ENCODE data around the gene HOXB9. TPM values are rescaled to one million over a fixed set of nuclear protein-coding genes. Genes with fewer than 3 reads are reported as not detected.

The HOXB9 gene
- total and polyA plus RNA-seq, 2 of the 13 experiments (the other 11 are each of a cell fraction or from before 2014, with no cell fraction given) = not detected

- TF ChIP-seq HNF4G (IDR thresholded peaks at IDR 0.05; ENCODE audit: borderline replicate concordance, low read depth, low read length) = no peak
- TF ChIP-seq HNF4G (CRISPR knock-in tag; IDR thresholded peaks at IDR 0.05; ENCODE audit: borderline replicate concordance, low read depth) = no peak
- no peak; the same call in 1 of the 2 replicates for TF ChIP-seq MED1 (CRISPR knock-in tag; IDR thresholded peaks at IDR 0.05)
- TF ChIP-seq KMT2A (CRISPR knock-in tag; IDR thresholded peaks at IDR 0.05) = no peak
- TF ChIP-seq ZNF317 (CRISPR knock-in tag; IDR thresholded peaks at IDR 0.05) = no peak
- no peak for TF ChIP-seq MIER3 (CRISPR knock-in tag; IDR thresholded peaks at IDR 0.05; ENCODE audit: borderline replicate concordance)
- TF ChIP-seq MED13 (CRISPR knock-in tag; IDR thresholded peaks at IDR 0.05) = no peak
- no peak for TF ChIP-seq ZNF121 (CRISPR knock-in tag; IDR thresholded peaks at IDR 0.05)
- no peak for TF ChIP-seq RFXAP (CRISPR knock-in tag; IDR thresholded peaks at IDR 0.05; ENCODE audit: borderline replicate concordance)
- TF ChIP-seq MTF2 (CRISPR knock-in tag; IDR thresholded peaks at IDR 0.05; ENCODE audit: borderline replicate concordance) = peak; percentile 100
- no peak for TF ChIP-seq NFIC (IDR thresholded peaks at IDR 0.05; ENCODE audit: low read length)
- no peak for TF ChIP-seq ZNF441 (CRISPR knock-in tag; IDR thresholded peaks at IDR 0.05; ENCODE audit: borderline replicate concordance)
- no peak for TF ChIP-seq SNRNP70 (IDR thresholded peaks at IDR 0.05; ENCODE audit: low read depth, low read length)
- no peak for TF ChIP-seq ZNF160 (CRISPR knock-in tag; IDR thresholded peaks at IDR 0.05)
- no peak for TF ChIP-seq MBNL3 (CRISPR knock-in tag; conservative IDR thresholded peaks at IDR 0.05)
- no peak for TF ChIP-seq ZNF513 (CRISPR knock-in tag; conservative IDR thresholded peaks at IDR 0.05)
- TF ChIP-seq ZNF33A (CRISPR knock-in tag; IDR thresholded peaks at IDR 0.05; ENCODE audit: borderline replicate concordance) = no peak
- no peak for TF ChIP-seq RNF219 (CRISPR knock-in tag; IDR thresholded peaks at IDR 0.05)
- TF ChIP-seq ARNT (IDR thresholded peaks at IDR 0.05) = no peak
- no peak for TF ChIP-seq PRMT3 (CRISPR knock-in tag; IDR thresholded peaks at IDR 0.05; ENCODE audit: borderline replicate concordance, low read depth)
- no peak for TF ChIP-seq HNRNPL (IDR thresholded peaks at IDR 0.05; ENCODE audit: low read depth, low read length)
- TF ChIP-seq ZNF577 (CRISPR knock-in tag; IDR thresholded peaks at IDR 0.05; ENCODE audit: borderline replicate concordance, low read depth) = no peak
- TF ChIP-seq ZNF276 (CRISPR knock-in tag; IDR thresholded peaks at IDR 0.05; ENCODE audit: low read depth) = no peak
- no peak for TF ChIP-seq ZNF746 (CRISPR knock-in tag; IDR thresholded peaks at IDR 0.05)
- TF ChIP-seq CBX2 (IDR thresholded peaks at IDR 0.05; ENCODE audit: low read depth, low read length) = no peak
- TF ChIP-seq CBX2 (CRISPR knock-in tag; IDR thresholded peaks at IDR 0.05; ENCODE audit: low read depth) = peak; percentile 28; the same call in 1 of the 2 replicates
- TF ChIP-seq ZNF205 (CRISPR knock-in tag; IDR thresholded peaks at IDR 0.05) = peak; percentile 62; the same call in 1 of the 2 replicates
- no peak for TF ChIP-seq ZFY (CRISPR knock-in tag; IDR thresholded peaks at IDR 0.05)
Observed at GRCh38 chr17:48618256-48618896, 7.8 kb downstream of the HOXB9 start (continued).

All from HepG2 (cell line).